Measurements from ENCODE around the gene CATSPER4.

The CATSPER4 gene

DNA sequence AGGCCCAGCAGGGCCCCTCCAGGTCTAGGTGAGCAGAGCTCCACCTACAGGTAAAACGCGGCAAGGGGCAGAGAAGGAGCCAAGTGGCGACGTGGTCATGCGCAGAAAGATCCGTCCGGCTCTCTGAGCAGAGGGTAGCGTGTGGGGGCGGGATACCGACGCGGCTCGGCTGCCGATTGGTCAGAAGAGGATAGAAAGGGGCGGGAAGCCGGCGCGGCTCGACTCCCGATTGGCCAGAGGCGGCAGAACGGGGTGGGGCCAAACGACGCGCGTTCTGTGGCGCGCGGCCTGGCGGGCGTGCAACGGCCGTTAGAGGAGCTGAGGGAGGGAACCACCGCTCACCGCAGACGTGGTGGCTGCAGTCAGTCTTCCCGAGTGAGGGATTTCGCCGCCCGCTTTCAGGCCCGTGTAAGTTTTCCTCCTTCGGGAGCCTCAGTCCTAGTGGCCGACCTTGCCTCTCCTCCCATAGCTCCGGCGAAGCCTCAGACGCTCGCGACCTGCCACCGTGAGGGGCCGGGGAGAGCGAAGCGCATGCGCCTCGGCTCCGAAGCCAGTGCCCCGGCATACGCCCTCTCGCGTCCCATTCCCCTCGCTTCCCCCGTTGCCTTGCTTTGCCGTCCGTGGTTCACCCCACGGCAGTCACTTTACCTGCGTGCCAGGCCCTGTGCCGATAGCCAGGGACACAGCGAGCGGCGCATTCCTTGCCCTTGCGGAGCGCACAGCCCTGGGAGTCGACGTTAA, 43.7 kb downstream of the CATSPER4 start, which contains the start of gene CEP85 (continued):
- TF ChIP-seq, protein P1, sequence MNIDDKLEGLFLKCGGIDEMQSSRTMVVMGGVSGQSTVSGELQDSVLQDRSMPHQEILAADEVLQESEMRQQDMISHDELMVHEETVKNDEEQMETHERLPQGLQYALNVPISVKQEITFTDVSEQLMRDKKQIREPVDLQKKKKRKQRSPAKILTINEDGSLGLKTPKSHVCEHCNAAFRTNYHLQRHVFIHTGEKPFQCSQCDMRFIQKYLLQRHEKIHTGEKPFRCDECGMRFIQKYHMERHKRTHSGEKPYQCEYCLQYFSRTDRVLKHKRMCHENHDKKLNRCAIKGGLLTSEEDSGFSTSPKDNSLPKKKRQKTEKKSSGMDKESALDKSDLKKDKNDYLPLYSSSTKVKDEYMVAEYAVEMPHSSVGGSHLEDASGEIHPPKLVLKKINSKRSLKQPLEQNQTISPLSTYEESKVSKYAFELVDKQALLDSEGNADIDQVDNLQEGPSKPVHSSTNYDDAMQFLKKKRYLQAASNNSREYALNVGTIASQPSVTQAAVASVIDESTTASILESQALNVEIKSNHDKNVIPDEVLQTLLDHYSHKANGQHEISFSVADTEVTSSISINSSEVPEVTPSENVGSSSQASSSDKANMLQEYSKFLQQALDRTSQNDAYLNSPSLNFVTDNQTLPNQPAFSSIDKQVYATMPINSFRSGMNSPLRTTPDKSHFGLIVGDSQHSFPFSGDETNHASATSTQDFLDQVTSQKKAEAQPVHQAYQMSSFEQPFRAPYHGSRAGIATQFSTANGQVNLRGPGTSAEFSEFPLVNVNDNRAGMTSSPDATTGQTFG (tag by site-specific recombination; IDR thresholded peaks at IDR 0.05; ENCODE audit: borderline replicate concordance) = no peak
- TF ChIP-seq ZNF701 (tag by site-specific recombination; IDR thresholded peaks at IDR 0.05) (no peak), ZNF133 (tag by site-specific recombination; IDR thresholded peaks at IDR 0.05) (no peak), REPIN1 (tag by site-specific recombination; IDR thresholded peaks at IDR 0.05; ENCODE audit: low read depth) (0 out of 2 replicates have a peak, but pooled peaks have one; percentile 48), ZNF169 (tag by site-specific recombination; IDR thresholded peaks at IDR 0.05) (no peak), ZNF501 (tag by site-specific recombination; IDR thresholded peaks at IDR 0.05) (peak; percentile 92), YY2 (tag by site-specific recombination; IDR thresholded peaks at IDR 0.05) (no peak), ZNF157 (tag by site-specific recombination; IDR thresholded peaks at IDR 0.05) (no peak), GLIS1 (tag by site-specific recombination; IDR thresholded peaks at IDR 0.05) (peak; percentile 34; the same call in 1 of the 2 replicates), ZNF24 (tag by site-specific recombination; IDR thresholded peaks at IDR 0.05) (no peak; the same call in 1 of the 2 replicates), PRDM1 (tag by site-specific recombination; IDR thresholded peaks at IDR 0.05) (no peak), ZNF560 (tag by site-specific recombination; IDR thresholded peaks at IDR 0.05; ENCODE audit: borderline replicate concordance) (no peak), HOXC10 (CRISPR knock-in tag; IDR thresholded peaks at IDR 0.05) (no peak), ZBTB20 (tag by site-specific recombination; IDR thresholded peaks at IDR 0.05) (peak; percentile 84), ZNF202 (tag by site-specific recombination; IDR thresholded peaks at IDR 0.05; ENCODE audit: borderline replicate concordance) (no peak), ZSCAN30 (tag by site-specific recombination; IDR thresholded peaks at IDR 0.05) (peak; percentile 59)
- TF ChIP-seq, protein P2, sequence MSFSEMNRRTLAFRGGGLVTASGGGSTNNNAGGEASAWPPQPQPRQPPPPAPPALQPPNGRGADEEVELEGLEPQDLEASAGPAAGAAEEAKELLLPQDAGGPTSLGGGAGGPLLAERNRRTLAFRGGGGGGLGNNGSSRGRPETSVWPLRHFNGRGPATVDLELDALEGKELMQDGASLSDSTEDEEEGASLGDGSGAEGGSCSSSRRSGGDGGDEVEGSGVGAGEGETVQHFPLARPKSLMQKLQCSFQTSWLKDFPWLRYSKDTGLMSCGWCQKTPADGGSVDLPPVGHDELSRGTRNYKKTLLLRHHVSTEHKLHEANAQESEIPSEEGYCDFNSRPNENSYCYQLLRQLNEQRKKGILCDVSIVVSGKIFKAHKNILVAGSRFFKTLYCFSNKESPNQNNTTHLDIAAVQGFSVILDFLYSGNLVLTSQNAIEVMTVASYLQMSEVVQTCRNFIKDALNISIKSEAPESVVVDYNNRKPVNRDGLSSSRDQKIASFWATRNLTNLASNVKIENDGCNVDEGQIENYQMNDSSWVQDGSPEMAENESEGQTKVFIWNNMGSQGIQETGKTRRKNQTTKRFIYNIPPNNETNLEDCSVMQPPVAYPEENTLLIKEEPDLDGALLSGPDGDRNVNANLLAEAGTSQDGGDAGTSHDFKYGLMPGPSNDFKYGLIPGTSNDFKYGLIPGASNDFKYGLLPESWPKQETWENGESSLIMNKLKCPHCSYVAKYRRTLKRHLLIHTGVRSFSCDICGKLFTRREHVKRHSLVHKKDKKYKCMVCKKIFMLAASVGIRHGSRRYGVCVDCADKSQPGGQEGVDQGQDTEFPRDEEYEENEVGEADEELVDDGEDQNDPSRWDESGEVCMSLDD (tag by site-specific recombination; IDR thresholded peaks at IDR 0.05) = no peak; the same call in 1 of the 2 replicates
- TF ChIP-seq, protein P3, sequence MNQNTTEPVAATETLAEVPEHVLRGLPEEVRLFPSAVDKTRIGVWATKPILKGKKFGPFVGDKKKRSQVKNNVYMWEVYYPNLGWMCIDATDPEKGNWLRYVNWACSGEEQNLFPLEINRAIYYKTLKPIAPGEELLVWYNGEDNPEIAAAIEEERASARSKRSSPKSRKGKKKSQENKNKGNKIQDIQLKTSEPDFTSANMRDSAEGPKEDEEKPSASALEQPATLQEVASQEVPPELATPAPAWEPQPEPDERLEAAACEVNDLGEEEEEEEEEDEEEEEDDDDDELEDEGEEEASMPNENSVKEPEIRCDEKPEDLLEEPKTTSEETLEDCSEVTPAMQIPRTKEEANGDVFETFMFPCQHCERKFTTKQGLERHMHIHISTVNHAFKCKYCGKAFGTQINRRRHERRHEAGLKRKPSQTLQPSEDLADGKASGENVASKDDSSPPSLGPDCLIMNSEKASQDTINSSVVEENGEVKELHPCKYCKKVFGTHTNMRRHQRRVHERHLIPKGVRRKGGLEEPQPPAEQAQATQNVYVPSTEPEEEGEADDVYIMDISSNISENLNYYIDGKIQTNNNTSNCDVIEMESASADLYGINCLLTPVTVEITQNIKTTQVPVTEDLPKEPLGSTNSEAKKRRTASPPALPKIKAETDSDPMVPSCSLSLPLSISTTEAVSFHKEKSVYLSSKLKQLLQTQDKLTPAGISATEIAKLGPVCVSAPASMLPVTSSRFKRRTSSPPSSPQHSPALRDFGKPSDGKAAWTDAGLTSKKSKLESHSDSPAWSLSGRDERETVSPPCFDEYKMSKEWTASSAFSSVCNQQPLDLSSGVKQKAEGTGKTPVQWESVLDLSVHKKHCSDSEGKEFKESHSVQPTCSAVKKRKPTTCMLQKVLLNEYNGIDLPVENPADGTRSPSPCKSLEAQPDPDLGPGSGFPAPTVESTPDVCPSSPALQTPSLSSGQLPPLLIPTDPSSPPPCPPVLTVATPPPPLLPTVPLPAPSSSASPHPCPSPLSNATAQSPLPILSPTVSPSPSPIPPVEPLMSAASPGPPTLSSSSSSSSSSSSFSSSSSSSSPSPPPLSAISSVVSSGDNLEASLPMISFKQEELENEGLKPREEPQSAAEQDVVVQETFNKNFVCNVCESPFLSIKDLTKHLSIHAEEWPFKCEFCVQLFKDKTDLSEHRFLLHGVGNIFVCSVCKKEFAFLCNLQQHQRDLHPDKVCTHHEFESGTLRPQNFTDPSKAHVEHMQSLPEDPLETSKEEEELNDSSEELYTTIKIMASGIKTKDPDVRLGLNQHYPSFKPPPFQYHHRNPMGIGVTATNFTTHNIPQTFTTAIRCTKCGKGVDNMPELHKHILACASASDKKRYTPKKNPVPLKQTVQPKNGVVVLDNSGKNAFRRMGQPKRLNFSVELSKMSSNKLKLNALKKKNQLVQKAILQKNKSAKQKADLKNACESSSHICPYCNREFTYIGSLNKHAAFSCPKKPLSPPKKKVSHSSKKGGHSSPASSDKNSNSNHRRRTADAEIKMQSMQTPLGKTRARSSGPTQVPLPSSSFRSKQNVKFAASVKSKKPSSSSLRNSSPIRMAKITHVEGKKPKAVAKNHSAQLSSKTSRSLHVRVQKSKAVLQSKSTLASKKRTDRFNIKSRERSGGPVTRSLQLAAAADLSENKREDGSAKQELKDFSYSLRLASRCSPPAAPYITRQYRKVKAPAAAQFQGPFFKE (tag by site-specific recombination; IDR thresholded peaks at IDR 0.05; ENCODE audit: borderline replicate concordance) = no peak
- TF ChIP-seq, protein P4, sequence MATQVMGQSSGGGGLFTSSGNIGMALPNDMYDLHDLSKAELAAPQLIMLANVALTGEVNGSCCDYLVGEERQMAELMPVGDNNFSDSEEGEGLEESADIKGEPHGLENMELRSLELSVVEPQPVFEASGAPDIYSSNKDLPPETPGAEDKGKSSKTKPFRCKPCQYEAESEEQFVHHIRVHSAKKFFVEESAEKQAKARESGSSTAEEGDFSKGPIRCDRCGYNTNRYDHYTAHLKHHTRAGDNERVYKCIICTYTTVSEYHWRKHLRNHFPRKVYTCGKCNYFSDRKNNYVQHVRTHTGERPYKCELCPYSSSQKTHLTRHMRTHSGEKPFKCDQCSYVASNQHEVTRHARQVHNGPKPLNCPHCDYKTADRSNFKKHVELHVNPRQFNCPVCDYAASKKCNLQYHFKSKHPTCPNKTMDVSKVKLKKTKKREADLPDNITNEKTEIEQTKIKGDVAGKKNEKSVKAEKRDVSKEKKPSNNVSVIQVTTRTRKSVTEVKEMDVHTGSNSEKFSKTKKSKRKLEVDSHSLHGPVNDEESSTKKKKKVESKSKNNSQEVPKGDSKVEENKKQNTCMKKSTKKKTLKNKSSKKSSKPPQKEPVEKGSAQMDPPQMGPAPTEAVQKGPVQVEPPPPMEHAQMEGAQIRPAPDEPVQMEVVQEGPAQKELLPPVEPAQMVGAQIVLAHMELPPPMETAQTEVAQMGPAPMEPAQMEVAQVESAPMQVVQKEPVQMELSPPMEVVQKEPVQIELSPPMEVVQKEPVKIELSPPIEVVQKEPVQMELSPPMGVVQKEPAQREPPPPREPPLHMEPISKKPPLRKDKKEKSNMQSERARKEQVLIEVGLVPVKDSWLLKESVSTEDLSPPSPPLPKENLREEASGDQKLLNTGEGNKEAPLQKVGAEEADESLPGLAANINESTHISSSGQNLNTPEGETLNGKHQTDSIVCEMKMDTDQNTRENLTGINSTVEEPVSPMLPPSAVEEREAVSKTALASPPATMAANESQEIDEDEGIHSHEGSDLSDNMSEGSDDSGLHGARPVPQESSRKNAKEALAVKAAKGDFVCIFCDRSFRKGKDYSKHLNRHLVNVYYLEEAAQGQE (tag by site-specific recombination; IDR thresholded peaks at IDR 0.05) = no peak
- TF ChIP-seq, protein P5, sequence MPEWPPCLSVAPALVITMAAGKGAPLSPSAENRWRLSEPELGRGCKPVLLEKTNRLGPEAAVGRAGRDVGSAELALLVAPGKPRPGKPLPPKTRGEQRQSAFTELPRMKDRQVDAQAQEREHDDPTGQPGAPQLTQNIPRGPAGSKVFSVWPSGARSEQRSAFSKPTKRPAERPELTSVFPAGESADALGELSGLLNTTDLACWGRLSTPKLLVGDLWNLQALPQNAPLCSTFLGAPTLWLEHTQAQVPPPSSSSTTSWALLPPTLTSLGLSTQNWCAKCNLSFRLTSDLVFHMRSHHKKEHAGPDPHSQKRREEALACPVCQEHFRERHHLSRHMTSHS (tag by site-specific recombination; IDR thresholded peaks at IDR 0.05) = no peak

All from HEK293 (cell line).